ENCODE results near the gene TUNAR.

The TUNAR gene

GRCh38 chr14:95901054-95901453 is 24.4 kb downstream of the TUNAR start:
- no peak overlapping the region for H3K4me3 ChIP-seq (ENCODE audit: low read depth, low read length)
- TF ChIP-seq CTCF (IDR thresholded peaks at IDR 0.05; ENCODE audit: low read depth, low read length, missing control alignments) = no peak
- in situ Hi-C loops (cut with HindIII; ENCODE audit: low sequenced_read_pairs) = no loop called here
- DNase-seq (ENCODE audit: low read depth) = no peak

DNA sequence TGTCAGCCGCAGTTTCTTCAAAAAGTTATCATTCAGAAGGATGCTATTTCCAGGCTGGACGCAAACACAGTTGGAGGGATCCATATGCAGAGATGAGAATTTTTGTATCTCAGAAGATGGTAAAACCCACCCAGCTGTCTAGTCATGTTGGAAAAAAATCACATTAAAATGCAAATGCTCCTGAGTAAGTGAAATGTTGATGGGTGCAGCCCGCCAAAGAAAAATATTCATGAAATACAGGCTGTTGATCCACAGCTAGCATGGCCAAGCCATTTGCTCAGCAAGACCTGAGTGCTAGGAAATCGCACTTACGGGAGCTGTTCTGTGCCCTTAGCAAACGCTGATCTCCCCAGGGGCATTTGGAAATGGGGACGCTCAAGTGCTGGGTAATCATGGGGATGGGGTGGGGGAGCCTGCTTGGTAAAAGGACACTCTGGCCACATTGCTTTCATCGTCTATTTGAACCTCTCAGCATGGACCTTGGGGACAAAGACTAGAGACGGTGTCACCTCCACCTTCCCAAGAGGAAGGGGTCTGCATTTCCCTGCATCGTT is 25.7 kb downstream of the TUNAR start:
- H3K4me3 ChIP-seq (ENCODE audit: low read depth, low read length) = no peak overlapping the region
- in situ Hi-C loops (cut with HindIII; ENCODE audit: low sequenced_read_pairs) = no loop called here
- no peak for TF ChIP-seq CTCF (IDR thresholded peaks at IDR 0.05; ENCODE audit: low read depth, low read length, missing control alignments)
- no peak for DNase-seq (ENCODE audit: low read depth)

DNA sequence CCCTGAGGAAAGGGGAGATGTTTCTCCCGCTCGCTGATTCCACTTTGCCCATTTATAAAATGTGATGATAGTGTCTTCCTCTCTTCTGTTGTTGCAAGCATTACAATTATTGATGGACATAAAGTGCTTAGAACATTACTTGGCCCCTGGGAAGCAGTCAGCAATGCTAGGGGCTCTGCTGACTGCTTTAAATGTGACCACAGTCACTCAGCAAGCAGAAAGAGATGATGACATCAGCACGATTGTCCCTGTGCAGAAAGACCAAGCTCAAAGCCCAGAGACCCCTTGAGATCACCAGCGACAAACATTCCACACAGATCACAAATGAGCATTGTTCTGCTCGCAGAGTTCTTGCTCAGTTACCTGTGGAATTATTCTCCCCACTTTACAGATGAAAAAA is 26.5 kb downstream of the TUNAR start:
- H3K4me3 ChIP-seq (ENCODE audit: low read depth, low read length) = no peak overlapping the region
- TF ChIP-seq CTCF (IDR thresholded peaks at IDR 0.05; ENCODE audit: low read depth, low read length, missing control alignments) = no peak
- DNase-seq (ENCODE audit: low read depth) = no peak
- in situ Hi-C loops (cut with HindIII; ENCODE audit: low sequenced_read_pairs) = no loop called here

DNA sequence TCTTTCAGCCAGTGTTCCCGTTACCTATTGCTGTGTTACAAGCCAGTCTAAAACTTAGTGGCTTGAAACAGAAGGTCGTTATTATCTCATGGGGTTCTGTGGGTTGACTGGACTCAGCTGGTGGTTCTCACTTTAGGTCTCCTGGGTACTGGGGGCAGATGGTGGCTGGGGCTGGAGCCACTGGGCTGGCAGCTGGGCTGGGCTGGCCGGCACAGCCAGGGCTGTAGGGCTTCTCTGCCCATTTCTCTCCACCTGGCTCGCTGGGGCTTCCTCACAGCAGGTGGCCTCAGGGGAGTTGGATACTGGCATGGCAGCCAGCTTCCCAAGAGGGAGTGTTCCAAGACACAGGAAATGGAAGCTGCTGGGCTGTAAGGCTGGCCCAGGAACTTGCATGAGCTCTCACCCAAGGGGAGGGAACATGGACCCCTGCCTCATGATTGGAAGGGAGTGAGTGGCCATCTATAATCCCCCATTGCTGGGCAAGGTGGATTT is 27.0 kb downstream of the TUNAR start:
- H3K4me3 ChIP-seq (ENCODE audit: low read depth, low read length) = no peak overlapping the region
- in situ Hi-C loops (cut with HindIII; ENCODE audit: low sequenced_read_pairs) = no loop called here
- DNase-seq (ENCODE audit: low read depth) = no peak
- TF ChIP-seq CTCF (IDR thresholded peaks at IDR 0.05; ENCODE audit: low read depth, low read length, missing control alignments) = no peak

GRCh38 chr14:95906591-95906990 is 30.0 kb downstream of the TUNAR start:
- H3K4me3 ChIP-seq (ENCODE audit: low read depth, low read length) = no peak overlapping the region

GRCh38 chr14:95910628-95911027 is 34.0 kb downstream of the TUNAR start:
- H3K4me3 ChIP-seq (ENCODE audit: low read depth, low read length) = no peak overlapping the region
- no peak for TF ChIP-seq CTCF (IDR thresholded peaks at IDR 0.05; ENCODE audit: low read depth, low read length, missing control alignments)
- DNase-seq (ENCODE audit: low read depth) = no peak
- in situ Hi-C loops (cut with HindIII; ENCODE audit: low sequenced_read_pairs) = no loop called here

More at GRCh38 chr14:95906591-95906990, 30.0 kb downstream of the TUNAR start:
- DNase-seq (ENCODE audit: low read depth) = no peak
- in situ Hi-C loops (cut with HindIII; ENCODE audit: low sequenced_read_pairs) = no loop called here
- no peak for TF ChIP-seq CTCF (IDR thresholded peaks at IDR 0.05; ENCODE audit: low read depth, low read length, missing control alignments)
